Tibial nerve (tissue), 4 donors: ENCODE data around the gene ARHGAP1. TPM values are rescaled to one million over a fixed set of nuclear protein-coding genes. Genes with fewer than 3 reads are reported as not detected.

Experiments
- DNase-seq, 2 donors: peaks; one replicate each; pipeline ENCODE4 v3.0.0-alpha.2; 2019; ENCODE audit warnings: low spot score in 2 of 2
- H3K27ac ChIP-seq, 4 donors: fragments of 200-600 bp; sonication (generic) in 3 of 4; one replicate each; pipeline ENCODE4 v1.5.1; 2017 to 2019; ENCODE audit warnings: mild to moderate bottlenecking in 1 of 4
- H3K27me3 ChIP-seq, 2 donors: fragments of 200-600 bp; sonication (generic) in 1 of 2; one replicate each; pipeline versions ENCODE4 v1.5.1 to v1.6.0; 2017 to 2019
- H3K36me3 ChIP-seq, 3 donors: fragments of 200-600 bp; sonication (generic); one replicate each; pipeline ENCODE4 v1.5.1; 2018 to 2019
- H3K4me1 ChIP-seq, 4 donors: fragments of 200-600 bp; sonication (generic) in 3 of 4; one replicate each; pipeline ENCODE4 v1.5.1; 2017 to 2019
- H3K4me3 ChIP-seq, 4 donors: fragments of 200-600 bp; sonication (generic) in 3 of 4; one replicate each; pipeline ENCODE4 v1.5.1; 2017 to 2019; ENCODE audit warnings: mild to moderate bottlenecking in 1 of 4, moderate library complexity in 1 of 4
- H3K9me3 ChIP-seq, 4 donors: fragments of 200-600 bp; sonication (generic) in 3 of 4; one replicate each; pipeline ENCODE4 v1.5.1; 2017 to 2019
- CTCF ChIP-seq, 5 experiments: fragments of 200-600 bp in 3 of 5; fragments of 450-650 bp in 2 of 5; sonication (generic) in 3 of 5; IDR thresholded peaks; one replicate each; pipeline ENCODE4 v1.5.1; 2016 to 2019; ENCODE audit warnings: antibody characterized with exemption in 5 of 5, mild to moderate bottlenecking in 3 of 5, moderate library complexity in 2 of 5
- EP300 ChIP-seq, 2 donors: sonication (generic); formaldehyde crosslinking; IDR thresholded peaks; one replicate each; pipeline ENCODE4 v1.6.1; 2017; ENCODE audit warnings: antibody characterized with exemption in 2 of 2, mild to moderate bottlenecking in 1 of 2
- POLR2A ChIP-seq, 2 donors: fragments of 450-650 bp; IDR thresholded peaks; one replicate each; pipeline ENCODE4 v1.6.1; 2017; ENCODE audit warnings: antibody characterized with exemption in 2 of 2, mild to moderate bottlenecking in 2 of 2, moderate library complexity in 2 of 2
- whole genome bisulfite sequencing, 2 donors: methylation state at CpG; one replicate each; pipeline ENCODE4 v1.1.5; 2018; 5-methylcytosine and 5-hydroxymethylcytosine counted together
- total RNA-seq, 4 donors: library from RNA; depleted of rRNA; stranded (reverse); fragments of >200 nt; gene quantifications; one replicate each; pipeline ENCODE4 v1.1.0, GENCODE V29; 2016

The ARHGAP1 gene
- total RNA-seq, 4 donors from 2014 or later, result 47.9 to 83.0 (median 59.8) TPM

- TF ChIP-seq CTCF (IDR thresholded peaks at IDR 0.05), result no peak
- TF ChIP-seq POLR2A (IDR thresholded peaks at IDR 0.05), result no peak
- no peak for TF ChIP-seq EP300 (IDR thresholded peaks at IDR 0.05)
- no peaks in the 10 kb centered on the region for H3K36me3 ChIP-seq
Observed at GRCh38 chr11:46728659-46729040, 28.2 kb upstream of the ARHGAP1 start.

GRCh38 chr11:46727952-46728658 is 27.7 kb upstream of the ARHGAP1 start:
- Histone ChIP-seq H3K36me3 (no peaks in the 10 kb centered on the region), H3K27me3 (no peaks in the 10 kb centered on the region), H3K4me1 (no peaks in the 10 kb centered on the region), H3K4me3 (no peak overlapping the region), H3K27ac (no peak overlapping the region), H3K9me3 (no peaks in the 10 kb centered on the region)
- no peak for TF ChIP-seq POLR2A (IDR thresholded peaks at IDR 0.05)
- TF ChIP-seq EP300 (IDR thresholded peaks at IDR 0.05), result no peak
- TF ChIP-seq CTCF (IDR thresholded peaks at IDR 0.05), result no peak
- DNase-seq, result no peak
- 82 to 84% methylated on average over 14 to 17 of the region's 17 CpGs for WGBS, 2 donors

More at GRCh38 chr11:46728659-46729040, 28.2 kb upstream of the ARHGAP1 start:
- Histone ChIP-seq H3K4me1 (no peaks in the 10 kb centered on the region), H3K27me3 (no peaks in the 10 kb centered on the region), H3K9me3 (no peaks in the 10 kb centered on the region), H3K4me3 (no peak overlapping the region), H3K27ac (no peak overlapping the region)
- WGBS, 2 donors, result 83 to 90% methylated on average over 9 of the region's 9 CpGs
- DNase-seq, result no peak

- H3K4me1 ChIP-seq, result no peaks in the 10 kb centered on the region
- H3K9me3 ChIP-seq, result no peaks in the 10 kb centered on the region
- WGBS, 2 donors, result 86 to 93% methylated on average over 25 to 26 of the region's 26 CpGs
- no peak overlapping the region for H3K4me3 ChIP-seq
- H3K27me3 ChIP-seq, result no peaks in the 10 kb centered on the region
- DNase-seq, result no peak
- no peak overlapping the region for H3K27ac ChIP-seq
- TF ChIP-seq CTCF (IDR thresholded peaks at IDR 0.05), result no peak
- no peak for TF ChIP-seq EP300 (IDR thresholded peaks at IDR 0.05)
- TF ChIP-seq POLR2A (IDR thresholded peaks at IDR 0.05), result no peak
- no peaks in the 10 kb centered on the region for H3K36me3 ChIP-seq
Observed at GRCh38 chr11:46726206-46726862, 25.9 kb upstream of the ARHGAP1 start.

GRCh38 chr11:46725338-46726205 is 25.2 kb upstream of the ARHGAP1 start:
- Histone ChIP-seq H3K9me3 (no peaks in the 10 kb centered on the region), H3K27ac (no peak overlapping the region), H3K27me3 (no peaks in the 10 kb centered on the region), H3K4me1 (no peaks in the 10 kb centered on the region), H3K36me3 (no peaks in the 10 kb centered on the region), H3K4me3 (no peak overlapping the region)
- DNase-seq, result no peak
- WGBS, 2 donors, result 78 to 86% methylated on average over 17 to 19 of the region's 19 CpGs
- TF ChIP-seq POLR2A (IDR thresholded peaks at IDR 0.05) (no peak), CTCF (IDR thresholded peaks at IDR 0.05) (no peak)
